ENCODE results near the gene C10orf105. TPM values are rescaled to one million over a fixed set of nuclear protein-coding genes. Genes with fewer than 3 reads are reported as not detected.

Gene C10orf105
- total and polyA plus RNA-seq, 2 of the 13 experiments (the other 11 are each of a cell fraction or from before 2014, with no cell fraction given), result not detected

GRCh38 chr10:71757399-71757922, 37.9 kb upstream of the C10orf105 start:
- peaks cover 6 to 32% of the 10 kb centered on the region in 2 experiments; a peak in 3 of 5 replicates for H3K27me3 ChIP-seq (ENCODE audit: control insufficient read depth in 1 of 2, insufficient read depth in 2 of 2, low read length in 2 of 2)
- ChIA-PET POLR2A (no interaction called here), CTCF (ENCODE audit: low intra/inter-chr PET ratio, low total read pairs) (no interaction called here)
- no peak overlapping the region for H2AFZ ChIP-seq (ENCODE audit: low read length)
- no peak overlapping the region for H3K27ac ChIP-seq (ENCODE audit: extremely low read length, insufficient read depth, low read length)
- H3K79me2 ChIP-seq (ENCODE audit: insufficient read depth, low read length), result no peaks in the 10 kb centered on the region
- FAIRE-seq (no peak), ATAC-seq (peak; percentile 6; the same call in 1 of the 3 replicates), DNase-seq (ENCODE audit: low spot score) (no peak)
- no peak overlapping the region for H3K4me3 ChIP-seq (replicated peaks in 1 of 3; ENCODE audit: insufficient read depth in 1 of 3, low read depth in 2 of 3, low read length in 3 of 3)
- H3K9ac ChIP-seq (ENCODE audit: insufficient read depth, low read depth, low read length), result no peak overlapping the region
- no TSS peak for BruUV-seq (replicated peaks)
- H4K20me1 ChIP-seq (ENCODE audit: insufficient read depth, low read length), result no peaks in the 10 kb centered on the region
- intact Hi-C loops (cut with micrococcal nuclease; ENCODE audit: unreplicated experiment), result no loop called here
- no peak overlapping the region; the same call in 1 of the 2 replicates for H3K4me2 ChIP-seq (ENCODE audit: low read depth, low read length)
- TF ChIP-seq SOX13 (IDR thresholded peaks at IDR 0.05) (no peak), SOX13 (CRISPR knock-in tag; conservative IDR thresholded peaks at IDR 0.05 in 1 of 2, IDR thresholded peaks at IDR 0.05 in 1 of 2) (no peak), ZNF354B (CRISPR knock-in tag; IDR thresholded peaks at IDR 0.05) (no peak), NR2C2 (CRISPR knock-in tag; IDR thresholded peaks at IDR 0.05; ENCODE audit: borderline replicate concordance) (no peak), HNRNPUL1 (IDR thresholded peaks at IDR 0.05; ENCODE audit: low read depth, low read length) (no peak), FOXP4 (CRISPR knock-in tag; IDR thresholded peaks at IDR 0.05) (no peak), FUBP1 (CRISPR knock-in tag; IDR thresholded peaks at IDR 0.05; ENCODE audit: borderline replicate concordance) (no peak), THYN1 (CRISPR knock-in tag; IDR thresholded peaks at IDR 0.05; ENCODE audit: borderline replicate concordance, low read depth) (no peak), PRMT3 (CRISPR knock-in tag; IDR thresholded peaks at IDR 0.05; ENCODE audit: borderline replicate concordance, low read depth) (no peak), ZNF543 (CRISPR knock-in tag; IDR thresholded peaks at IDR 0.05) (no peak), MAFG (CRISPR knock-in tag; IDR thresholded peaks at IDR 0.05) (no peak), ZNF335 (CRISPR knock-in tag; IDR thresholded peaks at IDR 0.05) (no peak), ZNF766 (CRISPR knock-in tag; IDR thresholded peaks at IDR 0.05; ENCODE audit: borderline replicate concordance) (no peak), GPN1 (CRISPR knock-in tag; IDR thresholded peaks at IDR 0.05; ENCODE audit: borderline replicate concordance) (no peak), ZFP36L2 (CRISPR knock-in tag; IDR thresholded peaks at IDR 0.05) (no peak)
- in situ Hi-C loops (cut with HindIII; ENCODE audit: extremely low pct_ligation_motif_present, low pct_unique_long_range_greater_than_20kb), result no loop called here
- no peaks in the 10 kb centered on the region for H3K9me3 ChIP-seq (ENCODE audit: low read length)
- peaks cover 54% of the 10 kb centered on the region for H3K4me1 ChIP-seq (ENCODE audit: insufficient read depth, low read length)
- no peaks in the 10 kb centered on the region for H3K36me3 ChIP-seq (replicated peaks in 1 of 2; ENCODE audit: control insufficient read depth in 1 of 2, insufficient read depth in 2 of 2, low read length in 2 of 2)
- WGBS (ENCODE audit: low lambda C conversion rate), result 33% methylated on average over 5 of the region's 11 CpGs
